Measurements from ENCODE around the gene VWF.

VWF gene

GRCh38 chr12:6076346-6076745 is 48.1 kb downstream of the VWF start:
- no peak for DNase-seq

DNA sequence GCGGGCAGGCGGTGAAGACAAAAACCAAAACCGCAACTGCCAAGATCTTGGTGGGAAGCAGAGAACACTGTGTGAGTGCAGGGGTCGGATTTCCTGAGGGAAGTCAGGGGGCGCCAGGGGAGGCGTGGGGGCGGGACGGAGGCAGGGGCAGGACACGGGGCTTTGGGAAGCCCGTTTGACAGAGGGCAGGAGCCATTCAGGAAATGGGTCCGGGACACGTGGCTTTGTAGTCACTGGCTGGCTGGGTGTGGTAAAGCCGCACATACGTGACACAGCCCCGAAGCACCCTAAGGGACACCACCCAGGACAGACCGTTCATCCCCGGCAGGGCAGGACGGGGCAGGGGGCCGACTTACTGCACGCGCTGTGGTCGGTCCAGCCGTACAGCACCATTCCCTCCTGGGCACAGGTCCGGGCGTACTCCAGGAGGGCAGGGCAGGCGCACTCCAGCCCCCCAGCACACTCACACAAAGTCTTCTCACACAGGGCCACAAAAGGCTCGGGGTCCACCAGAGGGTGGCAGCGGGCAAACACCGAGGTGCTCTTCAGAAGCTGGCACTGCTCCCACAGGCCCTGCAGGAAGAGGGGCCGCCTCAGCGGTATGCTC is 49.4 kb downstream of the VWF start:
- DNase-seq, result no peak

- no peak for DNase-seq
Observed at GRCh38 chr12:6074427-6074826, 50.0 kb downstream of the VWF start.

DNA sequence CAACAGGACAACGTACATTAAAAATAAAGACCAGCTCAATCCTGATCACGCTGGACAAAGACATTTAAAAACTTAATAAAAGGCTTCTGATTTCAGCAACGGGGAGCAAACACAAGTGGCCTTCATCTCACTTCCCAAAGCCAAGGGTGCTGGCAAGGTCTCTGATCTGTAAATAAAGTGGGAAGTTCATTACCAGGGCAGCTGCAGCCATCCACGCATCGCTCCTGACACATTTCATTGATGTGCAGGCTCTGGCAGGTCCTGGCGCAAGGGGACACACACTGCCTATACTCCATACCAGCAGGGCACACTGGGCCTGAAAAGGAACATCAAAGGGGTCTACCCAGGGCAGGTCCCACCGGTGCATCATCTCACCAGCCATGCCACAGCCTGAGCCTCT is 51.0 kb downstream of the VWF start:
- no peak for DNase-seq

DNA sequence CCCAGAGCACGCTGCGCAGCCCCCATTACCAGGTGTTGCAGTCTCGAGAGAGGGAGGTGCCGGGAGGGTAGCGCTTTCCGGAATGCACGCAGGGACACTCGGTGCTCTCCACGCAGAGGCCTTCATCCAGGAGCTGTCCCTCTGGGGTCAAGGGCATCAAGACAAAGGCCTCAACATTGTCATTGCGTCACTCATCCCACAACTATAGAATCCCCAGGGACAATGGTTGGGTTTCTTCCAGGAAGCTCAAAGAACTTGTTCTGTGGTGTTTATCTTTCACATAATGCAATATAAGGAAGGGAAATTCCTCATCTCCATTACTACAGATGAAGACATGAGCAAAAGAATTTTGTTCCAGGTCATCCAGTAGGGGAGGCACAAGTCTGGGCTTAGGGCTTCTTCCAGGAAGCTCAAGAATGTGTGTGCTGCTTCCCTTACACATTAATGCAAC is 52.1 kb downstream of the VWF start:
- no peak for DNase-seq

- no peak for DNase-seq
Observed at GRCh38 chr12:6071589-6071988, 52.9 kb downstream of the VWF start.

DNA sequence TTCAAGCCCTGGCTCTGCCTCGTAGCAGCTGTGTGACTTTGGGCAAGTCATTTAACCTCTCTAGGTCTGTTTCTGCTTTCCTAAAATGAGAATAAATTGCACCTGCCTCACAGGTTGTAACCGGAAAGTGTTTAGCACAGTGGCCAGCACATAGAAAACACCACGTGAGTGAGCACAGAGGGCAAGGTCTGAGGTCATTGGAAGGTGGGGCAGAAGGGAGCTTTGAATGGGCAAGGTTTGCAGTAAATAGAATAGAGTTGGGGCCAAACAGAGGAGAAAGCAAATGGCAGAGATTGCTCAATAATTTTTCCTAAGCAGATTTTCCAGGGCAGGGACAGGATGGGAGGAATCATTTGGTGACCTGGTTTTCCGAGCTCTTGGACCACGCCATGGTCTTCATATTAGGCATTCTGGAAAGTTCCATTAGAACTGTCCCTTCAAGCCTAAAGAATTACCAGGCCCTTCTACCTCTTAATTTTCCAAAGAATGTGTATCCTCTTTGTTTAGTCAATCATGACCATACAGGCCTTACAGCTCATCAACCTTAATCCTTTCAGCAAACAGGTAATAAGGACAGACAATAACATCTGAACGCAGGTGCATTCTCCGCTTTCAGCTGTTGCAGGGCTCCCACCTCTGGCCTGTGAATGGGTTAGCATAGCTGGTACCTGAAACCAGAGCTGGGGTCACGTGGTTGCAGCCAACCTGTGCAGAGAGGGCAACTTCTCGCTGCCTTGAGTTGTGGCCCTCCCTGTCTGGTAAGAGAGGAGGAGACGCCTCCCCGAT is 53.8 kb downstream of the VWF start:
- no peak for DNase-seq

GRCh38 chr12:6069437-6070093 is 54.9 kb downstream of the VWF start:
- no peak for DNase-seq

DNA sequence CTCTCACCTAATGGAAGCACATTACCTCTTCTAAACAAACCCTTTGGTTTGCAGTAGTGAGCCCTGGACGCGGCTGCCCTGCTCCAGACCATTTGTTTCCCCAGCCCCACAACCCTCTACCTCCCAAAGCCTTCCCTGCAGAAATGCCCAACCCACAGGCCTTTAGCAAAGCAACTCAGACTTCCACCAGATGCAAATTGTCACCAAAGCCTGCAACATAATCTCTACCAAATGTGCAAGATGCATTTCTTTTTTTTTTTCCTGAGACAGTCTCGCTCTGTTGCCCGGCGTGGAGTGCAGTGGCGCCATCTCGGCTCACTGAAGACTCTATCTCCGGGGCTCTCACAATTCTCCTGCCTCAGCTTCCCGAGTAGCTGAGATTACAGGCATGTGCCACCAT is 56.2 kb downstream of the VWF start:
- no peak for DNase-seq

DNA sequence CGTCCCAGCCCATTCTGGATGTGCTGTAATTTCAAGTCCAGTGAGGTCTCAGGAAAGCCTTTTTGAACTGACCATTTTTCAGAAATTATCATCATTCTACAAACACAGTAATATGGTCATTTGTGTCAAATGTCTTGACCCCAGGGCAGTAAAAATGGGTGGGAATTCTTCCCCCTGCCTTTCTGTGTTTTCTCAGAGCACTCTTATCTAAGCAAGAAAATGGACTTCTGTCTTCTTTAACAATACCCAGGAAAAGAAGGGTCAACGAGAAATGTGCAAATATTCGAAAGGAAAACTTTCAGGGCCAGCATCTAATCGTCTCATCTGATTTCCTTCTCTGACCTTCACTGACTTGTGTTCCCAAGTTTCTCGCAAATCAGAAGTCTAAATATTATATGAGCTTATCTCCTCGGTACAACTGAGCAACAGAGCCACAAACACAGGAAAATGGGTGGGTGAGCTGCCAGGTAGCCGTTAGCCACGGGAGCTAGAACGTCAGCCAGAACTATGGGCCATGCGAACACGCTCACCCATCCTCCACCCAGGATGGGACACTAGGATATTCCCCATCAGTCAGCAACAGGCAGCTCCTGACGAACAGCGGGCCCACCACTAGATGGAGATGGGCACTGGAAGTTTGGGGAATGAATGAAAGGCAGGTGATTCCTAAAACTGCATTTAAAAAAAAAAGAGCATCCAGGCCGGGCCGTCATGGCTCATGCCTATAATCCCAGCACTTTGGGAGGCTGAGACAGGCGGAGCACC is 57.1 kb downstream of the VWF start:
- no peak for DNase-seq

DNA sequence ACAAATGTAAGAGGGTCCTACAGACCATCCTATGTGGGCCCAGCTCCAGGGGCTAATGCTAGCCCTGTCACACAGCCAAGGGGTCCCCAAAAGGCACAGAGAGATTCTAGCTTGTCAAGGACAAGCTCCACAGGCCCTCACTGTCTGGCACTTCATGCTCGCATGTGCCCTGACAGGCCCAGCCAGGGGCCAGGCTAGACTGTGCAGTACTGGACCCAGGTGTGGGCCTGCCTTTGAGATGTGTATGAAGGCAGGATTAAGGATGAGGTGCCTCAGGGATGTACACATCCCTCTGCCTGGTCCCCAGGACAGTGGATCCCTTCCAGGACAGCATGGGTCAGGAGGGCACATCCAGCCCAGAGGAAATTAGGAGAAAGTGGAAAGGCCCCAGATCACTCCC is 57.8 kb downstream of the VWF start:
- DNase-seq, result no peak

GRCh38 chr12:6065863-6066199 is 58.6 kb downstream of the VWF start:
- no peak for DNase-seq

- DNase-seq, result no peak
Observed at GRCh38 chr12:6065131-6065862, 59.2 kb downstream of the VWF start.

DNA sequence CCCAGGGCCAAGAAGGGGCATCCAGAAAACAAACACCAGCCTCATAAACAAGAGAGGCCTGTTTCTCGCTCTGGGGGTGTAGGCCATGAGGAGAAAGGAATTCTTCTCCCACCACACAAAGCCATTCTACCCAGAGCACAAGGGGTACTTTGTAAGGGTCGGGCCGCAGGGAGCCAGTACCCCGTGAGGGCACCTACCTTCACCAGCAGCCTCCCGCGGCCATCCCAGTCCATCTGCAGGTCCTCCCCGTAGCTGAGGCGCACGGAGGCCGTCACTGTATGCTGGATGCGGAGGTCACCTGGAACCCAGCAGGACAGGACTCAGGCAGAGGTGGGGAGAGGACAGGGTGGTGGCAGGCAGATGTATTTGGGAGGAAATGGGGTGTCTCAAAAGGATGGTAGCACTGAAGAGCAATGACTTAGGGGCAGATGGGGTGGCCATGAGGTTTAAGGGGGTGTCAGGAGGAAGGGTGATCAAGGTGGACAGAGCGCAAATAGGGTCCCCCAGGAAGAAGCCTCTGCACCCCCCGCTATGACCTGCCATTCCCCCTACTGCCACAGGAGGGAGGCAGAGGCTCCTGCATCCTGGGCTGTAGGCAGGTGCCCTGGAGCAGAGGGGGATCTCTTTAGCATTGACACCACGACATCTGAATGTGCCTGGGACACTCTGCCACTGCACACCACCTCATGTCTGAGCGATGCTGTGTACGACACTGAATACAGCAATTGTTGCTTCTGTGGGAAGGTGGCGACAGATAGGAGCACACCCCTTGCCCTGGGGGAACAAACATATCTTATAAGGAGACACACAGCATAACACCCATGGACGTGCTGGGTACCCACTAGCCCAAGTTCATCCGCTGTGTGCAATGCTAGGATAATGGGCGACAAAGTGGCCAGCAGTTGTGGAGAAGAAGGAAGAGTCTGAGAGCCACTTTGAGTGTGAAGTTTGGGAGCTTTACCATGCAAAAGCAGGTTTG is 61.4 kb downstream of the VWF start:
- DNase-seq, result peak; percentile 66

- DNase-seq, result no peak
Observed at GRCh38 chr12:6062395-6062756, 62.1 kb downstream of the VWF start.

- DNase-seq, result no peak
Observed at GRCh38 chr12:6061660-6062059, 62.8 kb downstream of the VWF start.

GRCh38 chr12:6059860-6060565 is 64.5 kb downstream of the VWF start:
- DNase-seq, result no peak

DNA sequence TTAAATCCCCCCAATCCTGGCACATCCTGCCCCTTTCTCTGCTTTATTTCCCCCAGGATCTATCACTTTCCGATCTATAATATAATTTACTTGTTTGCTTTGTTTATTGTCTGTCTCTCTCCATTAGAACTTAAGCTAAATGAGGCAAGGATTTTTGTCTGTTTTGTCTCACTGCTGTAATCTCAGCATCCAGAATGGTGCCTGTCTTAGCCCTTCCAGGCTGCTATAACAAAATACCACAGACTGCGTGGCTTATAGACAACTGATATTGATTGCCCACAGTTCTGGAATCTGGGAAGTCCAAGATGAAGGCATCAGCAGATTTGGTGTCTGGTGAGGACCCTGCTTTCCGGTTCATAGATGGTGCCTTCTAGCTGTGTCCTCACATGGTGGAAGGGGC is 65.2 kb downstream of the VWF start:
- no peak for DNase-seq

DNA sequence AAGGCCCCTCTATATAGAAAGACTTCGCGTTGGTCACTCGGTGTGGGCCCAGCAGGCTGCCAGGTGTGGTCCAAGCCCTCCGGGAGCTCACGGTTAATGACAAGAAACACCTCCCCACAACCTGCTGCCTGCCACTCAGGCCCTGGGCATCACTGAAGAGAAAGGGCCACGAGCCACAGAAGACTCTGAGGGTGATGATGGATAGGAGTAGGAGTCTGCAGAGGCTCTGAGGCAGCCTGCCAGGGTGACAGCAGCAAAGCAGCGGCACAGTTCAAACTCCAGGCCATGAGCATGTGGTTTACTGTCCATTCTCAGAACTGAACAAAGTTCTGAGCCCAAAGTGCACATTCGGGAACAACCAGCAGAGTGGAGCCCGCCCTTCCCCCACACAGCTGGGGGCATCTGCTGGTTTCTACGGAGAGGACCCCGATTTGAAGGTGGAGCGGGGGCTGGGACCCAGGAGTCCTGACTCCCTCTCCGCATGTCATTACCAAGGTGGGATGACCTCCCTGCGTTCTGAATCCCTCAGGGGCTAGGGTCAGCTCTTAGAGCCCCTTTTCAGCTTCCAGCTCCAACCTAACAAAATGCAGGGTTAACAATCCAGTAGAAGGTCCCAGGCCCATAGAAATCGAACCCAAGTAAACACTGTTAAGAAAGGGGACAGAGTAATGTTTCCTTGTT is 65.8 kb downstream of the VWF start:
- DNase-seq, result no peak

- no peak for DNase-seq
Observed at GRCh38 chr12:6057700-6058099, 66.8 kb downstream of the VWF start.
